GM12878 (cell line): ENCODE data around the gene TDO2. TPM values are rescaled to one million over a fixed set of nuclear protein-coding genes. Genes with fewer than 3 reads are reported as not detected.

Source experiments
- ATAC-seq: fragments of 200-7000 bp; cut with Tn5 transposase; 3 replicates; pipeline ENCODE4 v1.9.1; 2020; ENCODE audit warnings: mild to moderate bottlenecking, moderate library complexity
- BruUV-seq: library from RNA; stranded (reverse); fragments of 400-500 nt; replicated peaks from 2 replicates; lab custom pipeline; 2021; lab: Mats Ljungman, UMichigan
- CTCF ChIA-PET: fragments of 300-600 bp; sonication (Branson Sonifier 250); formaldehyde crosslinking; extraction: SDS; loops from one replicate; lab custom pipeline; 2021; ENCODE audit warnings: inconsistent platforms; lab: Yijun Ruan, JAX
- POLR2A ChIA-PET: fragments of 350-600 bp; formaldehyde crosslinking; extraction: SDS; loops from one replicate; lab custom pipeline; 2021; ENCODE audit warnings: inconsistent platforms; lab: Charles Lee
- RAD21 ChIA-PET: fragments of 300-600 bp; sonication (Branson Sonifier 250); formaldehyde crosslinking; loops from one replicate; lab custom pipeline; 2023; ENCODE audit warnings: antibody characterized with exemption; ENCODE audit not compliant: unreplicated experiment; lab: Charles Lee
- SMC1A ChIA-PET: fragments of 300-600 bp; sonication (Branson Sonifier 250); formaldehyde crosslinking; loops from one replicate; lab custom pipeline; 2023; ENCODE audit not compliant: unreplicated experiment, uncharacterized antibody; lab: Charles Lee
- DNase-seq: peaks from one replicate; pipeline ENCODE4 v3.0.0-alpha.2; 2011; ENCODE audit warnings: low read depth, low spot score
- FAIRE-seq: peaks from 3 replicates; lab custom pipeline; 2011; peaks lifted over from hg19 to GRCh38; lab: Jason Lieb, UNC
- H2AFZ ChIP-seq: 2 replicates; pipeline ENCODE4 v1.6.0; 2011; ENCODE audit warnings: low read depth, low read length, control low read depth; ENCODE audit not compliant: control insufficient read depth
- H3K27ac ChIP-seq: 2 replicates; pipeline ENCODE4 v1.5.1; 2011; ENCODE audit warnings: control low read depth; ENCODE audit not compliant: control insufficient read depth, insufficient read depth
- H3K27me3 ChIP-seq, 2 experiments: replicated peaks in 1 of 2; 2 replicates each; pipeline versions ENCODE4 v1.6.0 to v1.6.1; 2011; ENCODE audit warnings: low read length in 1 of 2; ENCODE audit not compliant: control insufficient read depth in 2 of 2, insufficient read depth in 2 of 2
- H3K36me3 ChIP-seq, 2 experiments: 2 replicates each; pipeline ENCODE4 v1.5.1; 2011; ENCODE audit warnings: low read length in 1 of 2; ENCODE audit not compliant: control insufficient read depth in 2 of 2, insufficient read depth in 2 of 2
- H3K4me1 ChIP-seq: 2 replicates; pipeline ENCODE4 v1.6.1; 2011; ENCODE audit warnings: mild to moderate bottlenecking, low read length, moderate library complexity, mixed read lengths; ENCODE audit not compliant: control insufficient read depth, insufficient read depth
- H3K4me2 ChIP-seq: 2 replicates; pipeline ENCODE4 v1.6.0; 2011; ENCODE audit warnings: control low read depth; ENCODE audit not compliant: control insufficient read depth, insufficient read depth
- H3K4me3 ChIP-seq: fragments of 200-600 bp; sonication (generic); 2 replicates; pipeline ENCODE4 v1.5.1; 2016
- H3K79me2 ChIP-seq: 2 replicates; pipeline ENCODE4 v1.6.0; 2011; ENCODE audit warnings: low read length; ENCODE audit not compliant: control insufficient read depth, insufficient read depth
- H3K9ac ChIP-seq: 2 replicates; pipeline ENCODE4 v1.8.0; 2011; ENCODE audit warnings: low read length, control low read depth, mixed read lengths; ENCODE audit not compliant: control insufficient read depth, insufficient read depth
- H3K9me3 ChIP-seq: replicated peaks from 3 replicates; pipeline ENCODE4 v1.5.1; 2011; ENCODE audit warnings: mild to moderate bottlenecking, low read length; ENCODE audit not compliant: control insufficient read depth, insufficient read depth
- H4K20me1 ChIP-seq: 2 replicates; pipeline ENCODE4 v1.6.0; 2011; ENCODE audit not compliant: control insufficient read depth, insufficient read depth
- ASH2L ChIP-seq: fragments of 300-600, 200-600 bp; sonication (generic); IDR thresholded peaks from 2 replicates; pipeline ENCODE4 v1.6.1; 2017; ENCODE audit warnings: low read depth, mild to moderate bottlenecking, borderline replicate concordance
- CBFB ChIP-seq: IDR thresholded peaks from 2 replicates; pipeline ENCODE4 v1.6.1; 2016; ENCODE audit warnings: antibody characterized with exemption, low read depth
- CHD2 ChIP-seq: IDR thresholded peaks from 2 replicates; pipeline ENCODE4 v1.6.1; 2011; ENCODE audit warnings: low read depth, low read length, improper control_type of control experiment, borderline replicate concordance
- ETV6 ChIP-seq, 2 experiments: fragments of 450-650 bp in 1 of 2; IDR thresholded peaks in 1 of 2; conservative IDR thresholded peaks in 1 of 2; 2 replicates each; pipeline ENCODE4 v1.6.1; 2014; ENCODE audit warnings: antibody characterized with exemption in 1 of 2, borderline replicate concordance in 1 of 2, low read depth in 1 of 2, mild to moderate bottlenecking in 1 of 2, moderate library complexity in 1 of 2
- KAT2A ChIP-seq: conservative IDR thresholded peaks from 2 replicates; pipeline ENCODE4 v1.6.1; 2011; ENCODE audit warnings: low read depth, low read length; ENCODE audit not compliant: control insufficient read depth
- NFXL1 ChIP-seq: fragments of 450-650 bp; IDR thresholded peaks from 2 replicates; pipeline ENCODE4 v1.6.1; 2017; ENCODE audit warnings: antibody characterized with exemption, mild to moderate bottlenecking, borderline replicate concordance
- SPI1 ChIP-seq: IDR thresholded peaks from 2 replicates; pipeline ENCODE4 v1.6.1; 2011; ENCODE audit warnings: low read depth, mild to moderate bottlenecking, low read length, moderate library complexity, borderline replicate concordance; ENCODE audit not compliant: insufficient read depth
- SREBF2 ChIP-seq: IDR thresholded peaks from 2 replicates; pipeline ENCODE4 v1.6.1; 2012; ENCODE audit warnings: mild to moderate bottlenecking, low read length
- TCF12 ChIP-seq: IDR thresholded peaks from 2 replicates; pipeline ENCODE4 v1.6.1; 2011; ENCODE audit warnings: low read depth, mild to moderate bottlenecking, low read length
- ZSCAN29 ChIP-seq: fragments of 450-650 bp; IDR thresholded peaks from 2 replicates; pipeline ENCODE4 v1.6.1; 2017; ENCODE audit warnings: mild to moderate bottlenecking, moderate library complexity
- WGBS: methylation state at CpG from one replicate; pipeline ENCODE4 v1.1.6; 2016; ENCODE audit warnings: low lambda C conversion rate; ENCODE audit not compliant: insufficient replicate concordance, insufficient coverage; ENCODE audit errors: missing lambda C conversion rate; 5-methylcytosine and 5-hydroxymethylcytosine counted together
- in situ Hi-C: fragments of 300-500 bp; cut with MboI; formaldehyde crosslinking; loops from 9 replicates; pipeline ENCODE4 v1.14.3; 2018; ENCODE audit warnings: mixed read lengths
- intact Hi-C: fragments of 100-400 bp; cut with micrococcal nuclease; formaldehyde crosslinking; loops from one replicate; pipeline ENCODE4 v1.14.2; 2022; ENCODE audit not compliant: unreplicated experiment
- polyA plus RNA-seq, 11 experiments: library from polyadenylated mRNA; depleted of rRNA in 4 of 11; unstranded in 6 of 11; stranded (reverse) in 5 of 11; fragments of >200 nt; fragmentation: Nextera tagmentation in 4 of 11; fragmentation: Illumina TruSeq in 1 of 11; extraction: Ambion mirVana in 4 of 11; extraction: Trizol in 1 of 11; gene quantifications; 1 replicate in 1 of 11; 2 replicates in 10 of 11; pipeline versions ENCODE4 v1.2.1 to v1.2.3, GENCODE V29; 2011 to 2016; ENCODE audit warnings: inconsistent platforms in 2 of 11, missing spikeins in 2 of 11, low read depth in 1 of 11
- total RNA-seq, 4 experiments: library from RNA; depleted of rRNA in 3 of 4; stranded (reverse); fragments of >200 nt in 3 of 4; fragmentation: Illumina TruSeq in 1 of 4; extraction: Trizol in 1 of 4; gene quantifications; 2 replicates each; pipeline versions ENCODE4 v1.2.1 to v1.2.3, GENCODE V29; 2013 to 2021
- TF ChIP-seq, protein P1 (sequence below): fragments of 450-650 bp; IDR thresholded peaks from 2 replicates; pipeline ENCODE4 v1.6.1; 2016; ENCODE audit warnings: mild to moderate bottlenecking, moderate library complexity, borderline replicate concordance
- TF ChIP-seq, protein P2 (sequence below): fragments of 450-650 bp; IDR thresholded peaks from 2 replicates; pipeline ENCODE4 v1.6.1; 2017; ENCODE audit warnings: mild to moderate bottlenecking, moderate library complexity
- TF ChIP-seq, protein P3 (sequence below): IDR thresholded peaks from 2 replicates; pipeline ENCODE4 v1.6.1; 2011; ENCODE audit warnings: low read depth, low read length, improper control_type of control experiment, borderline replicate concordance

The TDO2 gene
- total and polyA plus RNA-seq, 10 of the 15 experiments (the other 5 are each of a cell fraction or from before 2014, with no cell fraction given), result 0.12 to 1.5 (median 0.23) TPM; not detected in 1

DNA sequence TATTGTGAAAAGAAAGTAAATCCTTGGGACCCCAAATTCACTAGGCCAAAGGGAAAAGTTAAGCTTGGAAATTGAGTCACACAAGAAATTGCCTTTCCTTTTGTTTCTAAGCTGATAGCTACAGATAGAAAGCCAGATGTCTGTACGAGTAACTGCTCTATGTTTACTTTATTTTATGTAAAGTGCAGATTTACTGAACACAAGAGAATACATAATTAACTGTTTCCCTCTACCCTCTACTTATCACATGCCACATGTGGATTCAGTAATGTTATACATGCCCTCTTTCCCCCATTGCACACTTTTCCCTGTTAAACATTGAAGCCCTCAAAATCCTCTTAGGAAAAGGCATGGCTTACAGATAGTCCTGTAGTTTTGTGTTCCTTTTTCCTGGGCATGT is 16.5 kb upstream of the TDO2 start:
- H3K9me3 ChIP-seq, result no peaks in the 10 kb centered on the region
- no peaks in the 10 kb centered on the region for H3K4me1 ChIP-seq
- no peaks in the 10 kb centered on the region for H3K36me3 ChIP-seq
- TF ChIP-seq CHD2, result no peak
- TF ChIP-seq SPI1, result no peak
- no peak for TF ChIP-seq SREBF2
- no peak for TF ChIP-seq ZSCAN29
- TF ChIP-seq, protein P1, sequence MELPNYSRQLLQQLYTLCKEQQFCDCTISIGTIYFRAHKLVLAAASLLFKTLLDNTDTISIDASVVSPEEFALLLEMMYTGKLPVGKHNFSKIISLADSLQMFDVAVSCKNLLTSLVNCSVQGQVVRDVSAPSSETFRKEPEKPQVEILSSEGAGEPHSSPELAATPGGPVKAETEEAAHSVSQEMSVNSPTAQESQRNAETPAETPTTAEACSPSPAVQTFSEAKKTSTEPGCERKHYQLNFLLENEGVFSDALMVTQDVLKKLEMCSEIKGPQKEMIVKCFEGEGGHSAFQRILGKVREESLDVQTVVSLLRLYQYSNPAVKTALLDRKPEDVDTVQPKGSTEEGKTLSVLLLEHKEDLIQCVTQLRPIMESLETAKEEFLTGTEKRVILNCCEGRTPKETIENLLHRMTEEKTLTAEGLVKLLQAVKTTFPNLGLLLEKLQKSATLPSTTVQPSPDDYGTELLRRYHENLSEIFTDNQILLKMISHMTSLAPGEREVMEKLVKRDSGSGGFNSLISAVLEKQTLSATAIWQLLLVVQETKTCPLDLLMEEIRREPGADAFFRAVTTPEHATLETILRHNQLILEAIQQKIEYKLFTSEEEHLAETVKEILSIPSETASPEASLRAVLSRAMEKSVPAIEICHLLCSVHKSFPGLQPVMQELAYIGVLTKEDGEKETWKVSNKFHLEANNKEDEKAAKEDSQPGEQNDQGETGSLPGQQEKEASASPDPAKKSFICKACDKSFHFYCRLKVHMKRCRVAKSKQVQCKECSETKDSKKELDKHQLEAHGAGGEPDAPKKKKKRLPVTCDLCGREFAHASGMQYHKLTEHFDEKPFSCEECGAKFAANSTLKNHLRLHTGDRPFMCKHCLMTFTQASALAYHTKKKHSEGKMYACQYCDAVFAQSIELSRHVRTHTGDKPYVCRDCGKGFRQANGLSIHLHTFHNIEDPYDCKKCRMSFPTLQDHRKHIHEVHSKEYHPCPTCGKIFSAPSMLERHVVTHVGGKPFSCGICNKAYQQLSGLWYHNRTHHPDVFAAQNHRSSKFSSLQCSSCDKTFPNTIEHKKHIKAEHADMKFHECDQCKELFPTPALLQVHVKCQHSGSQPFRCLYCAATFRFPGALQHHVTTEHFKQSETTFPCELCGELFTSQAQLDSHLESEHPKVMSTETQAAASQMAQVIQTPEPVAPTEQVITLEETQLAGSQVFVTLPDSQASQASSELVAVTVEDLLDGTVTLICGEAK, result no peak
- TF ChIP-seq ETV6 (conservative IDR thresholded peaks at IDR 0.05 in 1 of 2, IDR thresholded peaks at IDR 0.05 in 1 of 2; ENCODE audit: borderline replicate concordance in 1 of 2, low read depth in 1 of 2), result no peak
- no peak for TF ChIP-seq TCF12
- TF ChIP-seq, protein P2, sequence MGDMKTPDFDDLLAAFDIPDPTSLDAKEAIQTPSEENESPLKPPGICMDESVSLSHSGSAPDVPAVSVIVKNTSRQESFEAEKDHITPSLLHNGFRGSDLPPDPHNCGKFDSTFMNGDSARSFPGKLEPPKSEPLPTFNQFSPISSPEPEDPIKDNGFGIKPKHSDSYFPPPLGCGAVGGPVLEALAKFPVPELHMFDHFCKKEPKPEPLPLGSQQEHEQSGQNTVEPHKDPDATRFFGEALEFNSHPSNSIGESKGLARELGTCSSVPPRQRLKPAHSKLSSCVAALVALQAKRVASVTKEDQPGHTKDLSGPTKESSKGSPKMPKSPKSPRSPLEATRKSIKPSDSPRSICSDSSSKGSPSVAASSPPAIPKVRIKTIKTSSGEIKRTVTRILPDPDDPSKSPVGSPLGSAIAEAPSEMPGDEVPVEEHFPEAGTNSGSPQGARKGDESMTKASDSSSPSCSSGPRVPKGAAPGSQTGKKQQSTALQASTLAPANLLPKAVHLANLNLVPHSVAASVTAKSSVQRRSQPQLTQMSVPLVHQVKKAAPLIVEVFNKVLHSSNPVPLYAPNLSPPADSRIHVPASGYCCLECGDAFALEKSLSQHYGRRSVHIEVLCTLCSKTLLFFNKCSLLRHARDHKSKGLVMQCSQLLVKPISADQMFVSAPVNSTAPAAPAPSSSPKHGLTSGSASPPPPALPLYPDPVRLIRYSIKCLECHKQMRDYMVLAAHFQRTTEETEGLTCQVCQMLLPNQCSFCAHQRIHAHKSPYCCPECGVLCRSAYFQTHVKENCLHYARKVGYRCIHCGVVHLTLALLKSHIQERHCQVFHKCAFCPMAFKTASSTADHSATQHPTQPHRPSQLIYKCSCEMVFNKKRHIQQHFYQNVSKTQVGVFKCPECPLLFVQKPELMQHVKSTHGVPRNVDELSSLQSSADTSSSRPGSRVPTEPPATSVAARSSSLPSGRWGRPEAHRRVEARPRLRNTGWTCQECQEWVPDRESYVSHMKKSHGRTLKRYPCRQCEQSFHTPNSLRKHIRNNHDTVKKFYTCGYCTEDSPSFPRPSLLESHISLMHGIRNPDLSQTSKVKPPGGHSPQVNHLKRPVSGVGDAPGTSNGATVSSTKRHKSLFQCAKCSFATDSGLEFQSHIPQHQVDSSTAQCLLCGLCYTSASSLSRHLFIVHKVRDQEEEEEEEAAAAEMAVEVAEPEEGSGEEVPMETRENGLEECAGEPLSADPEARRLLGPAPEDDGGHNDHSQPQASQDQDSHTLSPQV, result no peak
- TF ChIP-seq NFXL1, result no peak
- TF ChIP-seq KAT2A, result no peak
- no peak for TF ChIP-seq CBFB
- TF ChIP-seq, protein P3, sequence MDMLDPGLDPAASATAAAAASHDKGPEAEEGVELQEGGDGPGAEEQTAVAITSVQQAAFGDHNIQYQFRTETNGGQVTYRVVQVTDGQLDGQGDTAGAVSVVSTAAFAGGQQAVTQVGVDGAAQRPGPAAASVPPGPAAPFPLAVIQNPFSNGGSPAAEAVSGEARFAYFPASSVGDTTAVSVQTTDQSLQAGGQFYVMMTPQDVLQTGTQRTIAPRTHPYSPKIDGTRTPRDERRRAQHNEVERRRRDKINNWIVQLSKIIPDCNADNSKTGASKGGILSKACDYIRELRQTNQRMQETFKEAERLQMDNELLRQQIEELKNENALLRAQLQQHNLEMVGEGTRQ, result no peak
- no peak for TF ChIP-seq ASH2L
- in situ Hi-C loops (no loop called here), intact Hi-C loops (loop anchor here (5.0 kb wide), 2 partner anchors 75 to 310 kb away; no protein-coding TSS in a partner anchor)
- no TSS peak for BruUV-seq
- FAIRE-seq (no peak), ATAC-seq (no peak), DNase-seq (no peak)
- H3K27ac ChIP-seq, result no peak overlapping the region
- no peaks in the 10 kb centered on the region for H3K79me2 ChIP-seq
- 8% methylated on average over 1 of the region's 1 CpG for WGBS
- ChIA-PET SMC1A (interaction anchor here (0.6 to 1.9 kb wide), 5 partner anchors 9 to 44 kb away, joined by 3 to 7 read pairs (median 3); no protein-coding TSS in a partner anchor), POLR2A (no interaction called here), RAD21 (interaction anchor here (1.0 kb wide), 1 partner anchor 77 kb away, joined by 3 read pairs; no protein-coding TSS in a partner anchor), CTCF (interaction anchor here (0.8 to 1.3 kb wide), 4 partner anchors 42 to 77 kb away, joined by 3 to 5 read pairs (median 4); partner anchors contain the start of gene CTSO)
- H3K27me3 ChIP-seq, result no peaks in the 10 kb centered on the region
- no peaks in the 10 kb centered on the region for H4K20me1 ChIP-seq
- no peak overlapping the region for H2AFZ ChIP-seq
- H3K4me3 ChIP-seq, result no peak overlapping the region
- no peak overlapping the region for H3K4me2 ChIP-seq
- H3K9ac ChIP-seq, result no peak overlapping the region
